ENCODE data around the gene KLHL29. TPM values are rescaled to one million over a fixed set of nuclear protein-coding genes. Genes with fewer than 3 reads are reported as not detected.
A peak's percentile ranks its signal among the peaks of the same experiment; 100 is the strongest.

Gene KLHL29
- total RNA-seq, 1 experiment from 2014 or later: 3.8 TPM

- no peak overlapping the region for H3K27ac ChIP-seq (ENCODE audit: low read length)
- no peaks in the 10 kb centered on the region for H3K27me3 ChIP-seq (ENCODE audit: low read length)
- DNase-seq: no peak
- no peak overlapping the region for H3K9ac ChIP-seq (ENCODE audit: low read length)
- no peaks in the 10 kb centered on the region for H3K9me2 ChIP-seq (replicated peaks; ENCODE audit: insufficient read depth, low read length)
- no peak overlapping the region for H2AFZ ChIP-seq (ENCODE audit: low read length)
- no peak overlapping the region for H3K4me2 ChIP-seq (ENCODE audit: low read depth, low read length, poor library complexity, severe bottlenecking)
- H3K9me3 ChIP-seq (ENCODE audit: low read length): no peaks in the 10 kb centered on the region
- H3K4me1 ChIP-seq (ENCODE audit: low read length): no peaks in the 10 kb centered on the region
- H3K79me2 ChIP-seq (ENCODE audit: low read length): no peaks in the 10 kb centered on the region
- peaks cover 9% of the 10 kb centered on the region; the same call in 1 of the 2 replicates for H4K20me1 ChIP-seq (ENCODE audit: insufficient read depth, low read depth, low read length)
- H3K4me3 ChIP-seq (ENCODE audit: low read length): no peak overlapping the region
- no peaks in the 10 kb centered on the region for H3K36me3 ChIP-seq (ENCODE audit: insufficient read depth, low read length)
These were observed 179.6 kb downstream of the KLHL29 start for GRCh38 chr2:23564615-23564960.

- no peak for DNase-seq
- Histone ChIP-seq H3K9me3 (ENCODE audit: low read length) (no peaks in the 10 kb centered on the region), H3K9me2 (replicated peaks; ENCODE audit: insufficient read depth, low read length) (no peaks in the 10 kb centered on the region), H3K4me3 (ENCODE audit: low read length) (no peak overlapping the region), H3K27ac (ENCODE audit: low read length) (no peak overlapping the region), H3K9ac (ENCODE audit: low read length) (no peak overlapping the region), H3K4me1 (ENCODE audit: low read length) (no peaks in the 10 kb centered on the region), H3K4me2 (ENCODE audit: low read depth, low read length, poor library complexity, severe bottlenecking) (no peak overlapping the region), H4K20me1 (ENCODE audit: insufficient read depth, low read depth, low read length) (peaks cover 9% of the 10 kb centered on the region; the same call in 1 of the 2 replicates), H3K79me2 (ENCODE audit: low read length) (no peaks in the 10 kb centered on the region), H3K27me3 (ENCODE audit: low read length) (no peaks in the 10 kb centered on the region), H3K36me3 (ENCODE audit: insufficient read depth, low read length) (no peaks in the 10 kb centered on the region), H2AFZ (ENCODE audit: low read length) (no peak overlapping the region)
These were observed 180.4 kb downstream of the KLHL29 start for GRCh38 chr2:23565374-23565773.

- Histone ChIP-seq H3K9me2 (replicated peaks; ENCODE audit: insufficient read depth, low read length) (no peaks in the 10 kb centered on the region), H3K4me3 (ENCODE audit: low read length) (no peak overlapping the region), H3K4me2 (ENCODE audit: low read depth, low read length, poor library complexity, severe bottlenecking) (no peak overlapping the region), H3K27ac (ENCODE audit: low read length) (no peak overlapping the region), H3K27me3 (ENCODE audit: low read length) (no peaks in the 10 kb centered on the region), H3K4me1 (ENCODE audit: low read length) (no peaks in the 10 kb centered on the region), H3K79me2 (ENCODE audit: low read length) (no peaks in the 10 kb centered on the region), H4K20me1 (ENCODE audit: insufficient read depth, low read depth, low read length) (peaks cover 9% of the 10 kb centered on the region; the same call in 1 of the 2 replicates), H3K9me3 (ENCODE audit: low read length) (no peaks in the 10 kb centered on the region), H3K36me3 (ENCODE audit: insufficient read depth, low read length) (no peaks in the 10 kb centered on the region), H3K9ac (ENCODE audit: low read length) (no peak overlapping the region), H2AFZ (ENCODE audit: low read length) (no peak overlapping the region)
- no peak for DNase-seq
These were observed 180.8 kb downstream of the KLHL29 start for GRCh38 chr2:23565814-23566213.

DNA sequence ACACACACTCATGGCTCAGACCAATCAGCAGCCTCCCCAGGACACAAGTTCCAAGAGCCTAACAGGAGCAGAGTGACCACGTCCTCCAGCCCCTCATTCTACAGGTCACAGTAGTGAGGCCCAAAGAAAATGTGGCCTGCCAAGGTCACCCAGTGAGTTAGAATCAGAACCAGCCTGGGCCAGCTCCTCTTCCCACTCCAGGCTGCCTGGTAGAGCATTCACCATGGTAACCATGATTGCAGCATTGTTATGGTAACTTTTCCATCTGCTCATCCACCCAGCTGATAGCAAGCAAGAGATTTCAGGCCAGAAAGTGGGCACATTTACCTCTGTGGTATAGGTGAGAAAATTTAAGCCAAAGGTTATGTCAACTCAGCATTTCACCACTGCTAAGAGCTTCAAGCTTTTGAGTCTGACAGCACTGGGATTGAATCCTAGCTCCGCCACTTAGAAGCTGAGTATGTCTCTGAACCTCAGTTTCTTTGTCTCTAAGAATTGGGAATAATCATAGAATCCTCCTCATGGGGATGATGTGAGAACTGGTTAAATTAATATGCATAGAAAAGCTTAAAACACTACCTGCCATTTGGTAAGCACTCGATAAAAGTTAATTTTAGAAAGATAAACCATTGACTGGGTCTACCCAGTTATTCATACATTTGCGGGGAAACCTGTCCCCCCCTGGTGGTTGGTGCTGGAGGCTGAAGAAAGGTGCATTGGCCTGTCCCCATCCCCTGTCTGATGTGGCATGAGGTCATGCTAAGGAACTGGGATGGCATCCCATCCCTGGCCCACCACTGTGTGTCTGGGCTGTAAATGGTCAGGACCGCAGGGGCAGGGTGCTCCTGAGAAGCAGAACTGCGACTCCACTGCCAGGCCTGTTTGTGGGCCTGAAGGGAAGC lies 181.5 kb downstream of the KLHL29 start:
- Histone ChIP-seq H4K20me1 (ENCODE audit: insufficient read depth, low read depth, low read length) (peaks cover 9% of the 10 kb centered on the region; the same call in 1 of the 2 replicates), H3K27ac (ENCODE audit: low read length) (no peak overlapping the region), H3K9me2 (replicated peaks; ENCODE audit: insufficient read depth, low read length) (no peaks in the 10 kb centered on the region), H2AFZ (ENCODE audit: low read length) (no peak overlapping the region), H3K9ac (ENCODE audit: low read length) (no peak overlapping the region), H3K9me3 (ENCODE audit: low read length) (no peaks in the 10 kb centered on the region), H3K36me3 (ENCODE audit: insufficient read depth, low read length) (no peaks in the 10 kb centered on the region), H3K79me2 (ENCODE audit: low read length) (no peaks in the 10 kb centered on the region), H3K4me3 (ENCODE audit: low read length) (no peak overlapping the region), H3K27me3 (ENCODE audit: low read length) (no peaks in the 10 kb centered on the region), H3K4me1 (ENCODE audit: low read length) (no peaks in the 10 kb centered on the region), H3K4me2 (ENCODE audit: low read depth, low read length, poor library complexity, severe bottlenecking) (no peak overlapping the region)
- DNase-seq: peak; percentile 75

DNA sequence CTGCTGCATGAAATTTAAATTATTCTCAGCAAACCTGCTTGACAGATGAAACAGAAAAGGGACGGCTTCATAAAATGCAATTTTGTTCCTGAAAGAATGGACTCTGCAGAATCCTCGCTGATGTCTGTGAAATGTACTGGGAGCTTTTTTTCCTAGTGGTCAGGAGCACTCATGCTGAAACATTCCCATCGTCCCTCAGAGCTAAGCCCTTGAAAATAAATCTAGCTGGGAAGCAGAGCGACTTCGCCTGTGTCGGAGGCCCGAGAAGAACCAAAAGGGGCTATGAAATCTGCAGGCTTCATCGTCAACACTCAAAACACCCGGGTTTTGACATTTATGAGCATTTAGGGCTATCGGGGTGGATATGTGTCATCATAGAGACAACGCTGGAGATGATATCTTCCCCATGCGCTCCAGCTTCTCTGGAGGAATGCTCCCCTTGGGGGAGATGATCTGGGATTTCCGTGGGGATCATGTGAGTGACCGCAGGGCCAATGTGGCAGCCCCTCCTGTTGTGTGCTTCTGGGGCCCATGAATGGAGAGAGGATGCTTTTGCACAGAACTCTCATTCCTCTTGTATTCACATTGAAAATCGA lies 182.3 kb downstream of the KLHL29 start:
- Histone ChIP-seq H3K36me3 (ENCODE audit: insufficient read depth, low read length) (no peaks in the 10 kb centered on the region), H3K4me2 (ENCODE audit: low read depth, low read length, poor library complexity, severe bottlenecking) (no peak overlapping the region), H3K27ac (ENCODE audit: low read length) (no peak overlapping the region), H3K9me2 (replicated peaks; ENCODE audit: insufficient read depth, low read length) (no peaks in the 10 kb centered on the region), H3K9ac (ENCODE audit: low read length) (no peak overlapping the region), H3K4me1 (ENCODE audit: low read length) (no peaks in the 10 kb centered on the region), H3K4me3 (ENCODE audit: low read length) (no peak overlapping the region), H3K27me3 (ENCODE audit: low read length) (no peaks in the 10 kb centered on the region), H3K79me2 (ENCODE audit: low read length) (no peaks in the 10 kb centered on the region), H2AFZ (ENCODE audit: low read length) (no peak overlapping the region), H3K9me3 (ENCODE audit: low read length) (no peaks in the 10 kb centered on the region), H4K20me1 (ENCODE audit: insufficient read depth, low read depth, low read length) (peaks cover 9% of the 10 kb centered on the region; the same call in 1 of the 2 replicates)
- no peak for DNase-seq

- H3K36me3 ChIP-seq (ENCODE audit: insufficient read depth, low read length): no peaks in the 10 kb centered on the region
- no peak overlapping the region for H3K4me2 ChIP-seq (ENCODE audit: low read depth, low read length, poor library complexity, severe bottlenecking)
- no peak overlapping the region for H3K4me3 ChIP-seq (ENCODE audit: low read length)
- no peak for DNase-seq
- no peaks in the 10 kb centered on the region for H3K27me3 ChIP-seq (ENCODE audit: low read length)
- H3K4me1 ChIP-seq (ENCODE audit: low read length): no peaks in the 10 kb centered on the region
- no peak overlapping the region for H2AFZ ChIP-seq (ENCODE audit: low read length)
- no peaks in the 10 kb centered on the region for H3K9me2 ChIP-seq (replicated peaks; ENCODE audit: insufficient read depth, low read length)
- no peak overlapping the region for H3K9ac ChIP-seq (ENCODE audit: low read length)
- H3K27ac ChIP-seq (ENCODE audit: low read length): no peak overlapping the region
- peaks cover 9% of the 10 kb centered on the region; the same call in 1 of the 2 replicates for H4K20me1 ChIP-seq (ENCODE audit: insufficient read depth, low read depth, low read length)
- no peaks in the 10 kb centered on the region for H3K79me2 ChIP-seq (ENCODE audit: low read length)
- H3K9me3 ChIP-seq (ENCODE audit: low read length): no peaks in the 10 kb centered on the region
These were observed 183.2 kb downstream of the KLHL29 start for GRCh38 chr2:23568211-23568610.

DNA sequence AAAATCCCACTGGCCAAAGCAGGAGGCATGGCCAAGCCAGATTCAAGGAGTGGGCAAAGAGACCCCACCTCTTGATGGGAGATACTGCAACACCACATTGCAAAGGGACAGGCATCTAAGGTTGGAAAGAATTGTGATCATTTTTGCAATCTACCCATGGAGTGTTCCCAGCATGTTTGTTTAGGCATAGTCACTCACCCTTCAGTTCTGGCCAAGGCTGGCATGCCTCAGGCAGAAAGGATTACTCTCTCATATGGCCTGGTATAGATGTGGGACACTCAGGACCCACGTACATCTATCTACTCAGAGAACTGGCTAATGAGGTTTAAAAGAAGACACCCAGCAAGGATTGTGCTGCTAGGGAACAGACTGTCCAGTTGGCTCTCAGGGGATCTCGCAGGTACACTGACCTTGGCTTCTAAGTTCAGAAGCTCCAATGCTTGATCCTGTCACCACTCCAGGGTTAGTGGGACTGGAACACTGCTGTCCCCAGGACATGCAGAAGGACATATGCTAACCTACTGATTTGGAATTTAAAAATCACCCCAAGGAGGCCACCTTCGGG lies 183.7 kb downstream of the KLHL29 start:
- H2AFZ ChIP-seq (ENCODE audit: low read length): no peak overlapping the region
- DNase-seq: no peak
- peaks cover 9% of the 10 kb centered on the region; the same call in 1 of the 2 replicates for H4K20me1 ChIP-seq (ENCODE audit: insufficient read depth, low read depth, low read length)
- H3K9ac ChIP-seq (ENCODE audit: low read length): no peak overlapping the region
- H3K9me3 ChIP-seq (ENCODE audit: low read length): no peaks in the 10 kb centered on the region
- H3K4me3 ChIP-seq (ENCODE audit: low read length): no peak overlapping the region
- H3K9me2 ChIP-seq (replicated peaks; ENCODE audit: insufficient read depth, low read length): no peaks in the 10 kb centered on the region
- H3K4me2 ChIP-seq (ENCODE audit: low read depth, low read length, poor library complexity, severe bottlenecking): no peak overlapping the region
- H3K4me1 ChIP-seq (ENCODE audit: low read length): no peaks in the 10 kb centered on the region
- H3K36me3 ChIP-seq (ENCODE audit: insufficient read depth, low read length): no peaks in the 10 kb centered on the region
- H3K27me3 ChIP-seq (ENCODE audit: low read length): no peaks in the 10 kb centered on the region
- H3K79me2 ChIP-seq (ENCODE audit: low read length): no peaks in the 10 kb centered on the region
- H3K27ac ChIP-seq (ENCODE audit: low read length): no peak overlapping the region

DNA sequence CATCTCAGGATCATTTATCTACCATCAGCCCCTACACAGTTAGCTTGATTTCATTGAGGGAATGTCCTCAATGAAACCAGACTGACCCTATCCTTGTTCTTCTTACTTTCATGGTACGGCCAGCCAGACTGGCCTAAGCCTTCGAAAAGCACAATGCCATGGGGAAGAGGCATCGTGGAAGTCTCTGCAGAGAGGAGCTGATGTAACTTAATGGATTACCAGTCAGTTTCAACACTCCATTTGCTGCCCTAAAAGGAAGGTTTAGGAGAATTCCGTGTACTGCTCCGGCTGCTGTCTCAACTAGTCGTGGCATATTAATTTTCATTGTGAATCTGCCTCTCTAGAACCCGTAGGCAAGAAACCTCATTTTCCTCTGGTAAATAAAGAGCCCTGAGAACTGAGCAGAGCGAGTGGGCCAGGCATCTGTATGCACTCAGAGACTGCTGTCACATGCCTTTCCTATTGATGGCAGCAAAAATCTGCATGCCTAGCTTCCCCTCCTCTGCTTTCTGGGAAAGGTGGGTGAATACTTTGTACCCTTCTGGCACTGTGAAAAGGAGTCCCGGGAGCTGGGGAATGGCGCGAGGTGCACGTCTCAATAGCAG lies 184.9 kb downstream of the KLHL29 start:
- no peak for DNase-seq
- no peak overlapping the region for H3K4me3 ChIP-seq (ENCODE audit: low read length)
- no peaks in the 10 kb centered on the region for H3K79me2 ChIP-seq (ENCODE audit: low read length)
- H3K9me2 ChIP-seq (replicated peaks; ENCODE audit: insufficient read depth, low read length): no peaks in the 10 kb centered on the region
- no peaks in the 10 kb centered on the region for H3K27me3 ChIP-seq (ENCODE audit: low read length)
- peaks cover 9% of the 10 kb centered on the region; the same call in 1 of the 2 replicates for H4K20me1 ChIP-seq (ENCODE audit: insufficient read depth, low read depth, low read length)
- H3K27ac ChIP-seq (ENCODE audit: low read length): no peak overlapping the region
- H3K9ac ChIP-seq (ENCODE audit: low read length): no peak overlapping the region
- no peaks in the 10 kb centered on the region for H3K4me1 ChIP-seq (ENCODE audit: low read length)
- H3K9me3 ChIP-seq (ENCODE audit: low read length): no peaks in the 10 kb centered on the region
- H2AFZ ChIP-seq (ENCODE audit: low read length): no peak overlapping the region
- no peak overlapping the region for H3K4me2 ChIP-seq (ENCODE audit: low read depth, low read length, poor library complexity, severe bottlenecking)
- H3K36me3 ChIP-seq (ENCODE audit: insufficient read depth, low read length): no peaks in the 10 kb centered on the region
